Suprapubic skin (tissue), 3 donors: Measurements from ENCODE around the gene CADM1.

Experiments
- CTCF ChIP-seq, 2 donors: fragments of 200-600 bp in 1 of 2; fragments of 450-650 bp in 1 of 2; sonication (generic) in 1 of 2; IDR thresholded peaks; one replicate each; pipeline ENCODE4 v1.5.1; 2016 to 2019; ENCODE audit warnings: antibody characterized with exemption in 2 of 2, mild to moderate bottlenecking in 1 of 2, moderate library complexity in 1 of 2
- POLR2A ChIP-seq, 2 donors: fragments of 450-650 bp; IDR thresholded peaks; one replicate each; pipeline ENCODE4 v1.6.1; 2017; ENCODE audit warnings: antibody characterized with exemption in 2 of 2, mild to moderate bottlenecking in 2 of 2, moderate library complexity in 2 of 2

GRCh38 chr11:115267238-115267781 lies 236.9 kb downstream of the CADM1 start:
- no peak for TF ChIP-seq CTCF (IDR thresholded peaks at IDR 0.05)
- TF ChIP-seq POLR2A (IDR thresholded peaks at IDR 0.05): no peak
